ENCODE measurements around the gene TNIK. TPM values are rescaled to one million over a fixed set of nuclear protein-coding genes. Genes with fewer than 3 reads are reported as not detected.

The TNIK gene
- total and polyA plus RNA-seq, 4 donors = 3.7 to 9.8 (median 5.2) TPM

GRCh38 chr3:171312741-171313140 lies 147.5 kb downstream of the TNIK start (continued):
- TF ChIP-seq CTCF (IDR thresholded peaks at IDR 0.05; ENCODE audit: low read depth, low read length, missing input control) (no peak), SP1 (IDR thresholded peaks at IDR 0.05) (no peak)

GRCh38 chr3:171311784-171312183 lies 148.4 kb downstream of the TNIK start:
- DNase-seq (ENCODE audit: low spot score) = no peak
- whole genome bisulfite sequencing = 66% methylated on average over 6 of the region's 6 CpGs
- Histone ChIP-seq H3K27ac (ENCODE audit: low read depth in 1 of 2, low read length in 2 of 2) (no peak overlapping the region), H3K4me3 (ENCODE audit: low read depth in 1 of 3, low read length in 3 of 3) (no peak overlapping the region), H3K36me3 (ENCODE audit: control insufficient read depth in 4 of 4, insufficient read depth in 3 of 4, low read depth in 1 of 4, low read length in 3 of 4) (no peaks in the 10 kb centered on the region), H3K4me1 (ENCODE audit: control insufficient read depth in 4 of 4, insufficient read depth in 4 of 4, low read length in 3 of 4) (no peaks in the 10 kb centered on the region), H3K9ac (ENCODE audit: low read depth in 1 of 2, low read length in 2 of 2) (no peak overlapping the region), H3K9me3 (ENCODE audit: control insufficient read depth in 4 of 4, low read length in 3 of 4) (no peaks in the 10 kb centered on the region), H3K27me3 (ENCODE audit: control insufficient read depth in 4 of 4, insufficient read depth in 4 of 4, low read length in 3 of 4) (no peaks in the 10 kb centered on the region)
- TF ChIP-seq EGR1 (IDR thresholded peaks at IDR 0.05; ENCODE audit: low read depth in 2 of 2) = no peak
- no peak for TF ChIP-seq HNF4G (IDR thresholded peaks at IDR 0.05)
- no peak for TF ChIP-seq ZBTB33 (IDR thresholded peaks at IDR 0.05)
- TF ChIP-seq SP1 (IDR thresholded peaks at IDR 0.05) = no peak
- no peak for TF ChIP-seq FOXA1 (IDR thresholded peaks at IDR 0.05)
- TF ChIP-seq GABPA (IDR thresholded peaks at IDR 0.05 in 1 of 2, conservative IDR thresholded peaks at IDR 0.05 in 1 of 2) = no peak
- TF ChIP-seq CTCF (IDR thresholded peaks at IDR 0.05; ENCODE audit: low read depth, low read length, missing input control) = no peak
- no peak for TF ChIP-seq HNF4A (conservative IDR thresholded peaks at IDR 0.05)
- no peak for TF ChIP-seq JUND (IDR thresholded peaks at IDR 0.05)

GRCh38 chr3:171309906-171310359 lies 150.3 kb downstream of the TNIK start:
- Histone ChIP-seq H3K27ac (ENCODE audit: low read depth in 1 of 2, low read length in 2 of 2) (no peak overlapping the region), H3K9me3 (ENCODE audit: control insufficient read depth in 4 of 4, low read length in 3 of 4) (no peaks in the 10 kb centered on the region)
- no peak for DNase-seq (ENCODE audit: low spot score)
- TF ChIP-seq ATF3 (IDR thresholded peaks at IDR 0.05) (no peak), FOXA2 (IDR thresholded peaks at IDR 0.05) (no peak), RAD21 (IDR thresholded peaks at IDR 0.05) (no peak), CTCF (IDR thresholded peaks at IDR 0.05; ENCODE audit: low read depth, low read length, missing input control) (no peak), HNF4G (IDR thresholded peaks at IDR 0.05) (no peak), HNF4A (conservative IDR thresholded peaks at IDR 0.05) (no peak), NR2F2 (IDR thresholded peaks at IDR 0.05) (no peak), EGR1 (IDR thresholded peaks at IDR 0.05; ENCODE audit: low read depth in 2 of 2) (no peak), GABPA (IDR thresholded peaks at IDR 0.05 in 1 of 2, conservative IDR thresholded peaks at IDR 0.05 in 1 of 2) (no peak), ZBTB33 (IDR thresholded peaks at IDR 0.05) (no peak), MAX (IDR thresholded peaks at IDR 0.05) (no peak), JUND (IDR thresholded peaks at IDR 0.05) (no peak)

More at GRCh38 chr3:171309906-171310359, 150.3 kb downstream of the TNIK start:
- H3K4me1 ChIP-seq (ENCODE audit: control insufficient read depth in 4 of 4, insufficient read depth in 4 of 4, low read length in 3 of 4) = no peaks in the 10 kb centered on the region
- H3K27me3 ChIP-seq (ENCODE audit: control insufficient read depth in 4 of 4, insufficient read depth in 4 of 4, low read length in 3 of 4) = no peaks in the 10 kb centered on the region
- no peaks in the 10 kb centered on the region for H3K36me3 ChIP-seq (ENCODE audit: control insufficient read depth in 4 of 4, insufficient read depth in 3 of 4, low read depth in 1 of 4, low read length in 3 of 4)
- no peak overlapping the region for H3K4me3 ChIP-seq (ENCODE audit: low read depth in 1 of 3, low read length in 3 of 3)
- H3K9ac ChIP-seq (ENCODE audit: low read depth in 1 of 2, low read length in 2 of 2) = no peak overlapping the region
